H54 (cell line): Measurements from ENCODE around the gene FAM171A1.
"Not testable (repeated sequence)": the region's sequence is repeated elsewhere in the genome, so short reads cannot be mapped to it uniquely, and the experiment has no call there.

Source experiments
- DNase-seq: peaks from one replicate; pipeline ENCODE4 v3.0.0; 2011; ENCODE audit warnings: low spot score, mixed read lengths; ENCODE audit not compliant: insufficient read length
- FAIRE-seq: peaks from 3 replicates; lab custom pipeline; 2011; peaks lifted over from hg19 to GRCh38; lab: Jason Lieb, UNC
- POLR2A ChIP-seq: IDR thresholded peaks from 2 replicates; pipeline ENCODE4 v1.6.1; 2011; ENCODE audit warnings: low read depth, mild to moderate bottlenecking, low read length

Gene FAM171A1

DNA sequence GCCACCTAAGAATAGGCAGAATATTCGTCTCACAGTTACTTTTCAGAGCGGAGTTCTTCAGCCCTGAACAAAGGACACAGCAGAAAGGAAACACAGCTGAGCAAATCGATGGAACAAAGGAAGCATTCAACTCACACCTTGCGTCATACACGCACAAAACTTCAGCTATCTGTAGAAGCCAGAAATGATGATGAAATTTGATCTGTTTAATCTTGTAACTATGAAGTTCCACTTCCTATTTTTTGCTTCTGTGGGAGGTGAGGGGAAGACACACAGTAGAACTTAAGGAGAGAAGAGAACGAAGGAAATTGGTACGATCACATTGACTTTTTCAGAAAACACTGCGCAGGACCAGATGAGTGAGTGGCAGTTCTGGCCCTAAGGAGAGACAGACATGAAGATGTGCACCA, 26.2 kb downstream of the FAM171A1 start:
- DNase-seq = no peak
- TF ChIP-seq POLR2A = no peak
- FAIRE-seq = no peak

DNA sequence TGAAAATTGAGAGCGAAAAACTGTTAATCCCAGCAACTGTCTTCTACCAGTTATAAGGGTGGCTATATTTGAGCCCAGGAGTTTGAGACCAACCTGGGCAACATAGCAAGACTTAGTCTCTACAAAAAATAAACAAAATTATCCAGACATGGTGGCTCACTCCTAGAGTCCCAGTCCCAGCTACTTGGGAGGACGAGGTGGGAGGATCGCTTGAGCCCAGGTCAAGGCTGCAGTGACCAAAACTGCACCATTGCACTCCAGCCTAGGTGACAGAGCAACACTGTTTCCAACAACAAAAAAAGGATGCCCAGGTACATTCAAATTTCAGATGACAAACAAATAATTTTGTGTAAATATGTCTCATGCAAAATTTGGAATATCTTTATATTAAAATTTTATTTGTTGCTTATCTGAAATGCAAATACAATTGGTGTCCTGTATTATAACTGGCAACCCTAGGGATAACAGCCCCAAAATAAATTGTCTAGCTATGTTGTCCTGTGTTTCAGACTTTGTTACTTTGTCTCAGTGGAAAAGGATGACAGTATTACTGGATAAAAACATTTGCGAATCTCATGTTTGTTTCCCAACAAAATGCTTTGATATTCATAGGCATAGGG, 26.7 kb downstream of the FAM171A1 start:
- DNase-seq (no peak), FAIRE-seq (no peak)
- TF ChIP-seq POLR2A = no peak

DNA sequence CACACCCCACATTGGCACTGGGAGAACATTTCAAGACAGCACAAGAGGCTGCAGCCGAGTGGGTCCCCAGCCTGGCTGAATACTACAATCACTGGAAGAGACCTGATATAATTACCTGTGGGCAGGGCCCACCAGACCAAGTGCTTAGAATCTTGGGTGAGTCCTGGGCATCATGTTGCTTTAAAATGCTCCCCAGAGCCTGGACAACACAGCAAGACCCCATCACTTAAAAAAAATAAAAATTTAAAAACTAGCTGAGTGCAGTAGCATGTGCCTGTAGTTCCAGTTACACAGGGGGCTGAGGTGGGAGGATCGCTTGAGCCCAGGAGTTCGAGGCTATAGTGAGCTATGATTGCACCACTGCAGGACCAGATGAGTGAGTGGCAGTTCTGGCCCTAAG, 28.1 kb downstream of the FAM171A1 start:
- DNase-seq = no peak
- FAIRE-seq = no peak
- TF ChIP-seq POLR2A = no peak

DNA sequence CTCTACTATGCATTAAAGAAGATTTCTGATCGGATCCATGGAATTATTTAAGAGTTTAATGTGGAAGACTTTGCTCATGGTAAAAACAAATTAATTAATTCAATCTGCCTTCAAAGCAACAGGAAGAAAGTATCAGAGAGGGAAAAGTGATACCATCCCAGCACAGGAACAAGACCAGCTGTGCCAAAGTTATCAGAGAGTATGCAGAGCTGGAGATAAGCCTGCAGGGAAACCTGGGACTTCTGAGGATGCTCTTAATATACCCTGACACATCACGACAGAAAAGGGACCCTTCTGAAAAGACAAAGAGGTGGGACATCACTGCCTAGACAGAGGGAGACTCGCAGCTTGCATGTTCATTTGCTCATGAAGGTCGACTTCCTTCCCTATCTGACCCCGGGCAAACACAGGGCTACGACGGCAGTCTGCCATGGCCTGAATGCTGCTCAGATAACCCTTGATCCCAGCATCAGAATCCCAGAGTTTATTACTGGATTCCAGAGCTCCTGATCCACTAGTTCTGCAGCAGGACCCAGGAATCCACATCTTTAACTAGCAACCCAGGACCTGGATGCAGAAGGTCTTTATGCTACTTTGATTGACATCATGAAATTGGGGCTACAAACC, 29.5 kb downstream of the FAM171A1 start:
- FAIRE-seq = no peak
- no peak for DNase-seq
- TF ChIP-seq POLR2A = no peak

DNA sequence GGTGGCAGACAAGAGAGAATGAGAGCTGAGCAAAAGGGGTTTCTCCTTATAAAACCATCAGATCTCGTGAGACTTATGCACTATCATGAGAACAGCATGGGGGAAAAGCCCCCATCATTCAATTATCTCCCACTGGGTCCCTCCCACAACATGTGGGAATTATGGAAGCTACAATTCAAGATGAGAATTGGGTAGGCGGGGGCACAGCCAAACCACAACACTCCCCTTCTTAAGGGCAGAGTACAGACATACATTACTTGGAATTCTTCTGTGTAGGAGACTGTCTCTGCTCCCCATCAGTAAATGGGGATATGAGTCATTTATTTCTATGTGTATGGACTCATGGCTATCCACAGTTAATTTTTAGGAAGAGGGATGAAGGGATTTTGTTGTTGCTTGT, 31.2 kb downstream of the FAM171A1 start:
- DNase-seq = no peak
- no peak for FAIRE-seq
- TF ChIP-seq POLR2A = no peak

DNA sequence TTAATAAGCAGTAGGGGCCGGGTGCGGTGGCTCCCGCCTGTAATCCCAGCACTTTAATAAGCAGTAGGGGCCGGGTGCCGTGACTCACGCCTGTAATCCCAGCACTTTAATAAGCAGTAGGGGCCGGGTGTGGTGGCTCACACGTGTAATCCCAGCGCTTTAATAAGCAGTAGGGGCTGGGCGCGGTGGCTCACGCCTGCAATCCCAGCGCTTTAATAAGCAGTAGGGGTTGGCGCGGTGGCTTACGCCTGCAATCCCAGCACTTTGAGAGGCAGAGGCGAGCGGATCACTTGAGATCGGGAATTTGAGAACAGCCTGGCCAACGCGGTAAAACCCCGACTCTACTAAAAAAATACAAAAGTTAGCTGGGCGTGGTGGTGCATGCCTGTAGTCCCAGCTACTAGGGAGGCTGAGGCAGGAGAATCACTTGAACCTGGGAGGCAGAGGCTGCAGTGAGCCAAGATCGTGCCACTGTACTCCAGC, 33.6 kb downstream of the FAM171A1 start:
- not testable (repeated sequence) for DNase-seq, FAIRE-seq

DNA sequence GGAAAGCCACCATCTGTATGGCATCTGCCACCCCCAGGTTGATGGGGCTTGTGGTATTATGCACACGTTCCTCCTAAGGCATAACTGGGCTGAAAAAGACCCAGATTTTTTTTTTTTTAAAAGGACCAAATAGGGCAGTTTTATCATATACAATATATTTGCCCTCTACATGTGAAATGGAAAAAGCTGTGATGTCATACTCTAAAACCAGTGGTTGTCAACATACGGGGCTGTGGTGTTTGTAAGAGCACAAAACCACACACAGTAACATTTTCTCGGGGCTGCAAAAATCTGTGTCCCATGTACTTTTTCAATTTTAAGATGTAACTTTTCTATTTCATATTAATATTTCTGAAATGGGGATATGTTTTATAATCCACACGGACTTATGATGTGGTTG, 34.9 kb downstream of the FAM171A1 start:
- TF ChIP-seq POLR2A = no peak
- FAIRE-seq = no peak
- no peak for DNase-seq

DNA sequence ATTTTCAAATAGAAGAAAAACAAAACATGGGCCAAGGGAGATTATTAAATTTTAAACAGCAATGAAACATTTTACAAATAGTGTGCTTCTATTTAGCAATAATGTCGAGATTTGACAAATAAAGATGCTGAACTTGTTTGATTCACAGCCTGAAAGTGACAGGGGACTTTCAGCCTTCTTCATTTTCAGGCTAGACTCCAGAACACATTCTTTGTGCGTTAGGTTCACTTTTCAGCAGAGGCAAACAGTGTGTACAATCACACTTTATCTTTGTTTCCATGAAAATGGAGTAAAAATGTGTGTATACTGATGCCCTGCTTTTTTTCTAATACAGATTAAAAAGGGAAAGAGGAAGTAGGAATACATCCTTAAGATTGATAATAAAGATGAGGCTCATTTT, 35.6 kb downstream of the FAM171A1 start:
- no peak for DNase-seq
- FAIRE-seq = no peak
- TF ChIP-seq POLR2A = no peak

DNA sequence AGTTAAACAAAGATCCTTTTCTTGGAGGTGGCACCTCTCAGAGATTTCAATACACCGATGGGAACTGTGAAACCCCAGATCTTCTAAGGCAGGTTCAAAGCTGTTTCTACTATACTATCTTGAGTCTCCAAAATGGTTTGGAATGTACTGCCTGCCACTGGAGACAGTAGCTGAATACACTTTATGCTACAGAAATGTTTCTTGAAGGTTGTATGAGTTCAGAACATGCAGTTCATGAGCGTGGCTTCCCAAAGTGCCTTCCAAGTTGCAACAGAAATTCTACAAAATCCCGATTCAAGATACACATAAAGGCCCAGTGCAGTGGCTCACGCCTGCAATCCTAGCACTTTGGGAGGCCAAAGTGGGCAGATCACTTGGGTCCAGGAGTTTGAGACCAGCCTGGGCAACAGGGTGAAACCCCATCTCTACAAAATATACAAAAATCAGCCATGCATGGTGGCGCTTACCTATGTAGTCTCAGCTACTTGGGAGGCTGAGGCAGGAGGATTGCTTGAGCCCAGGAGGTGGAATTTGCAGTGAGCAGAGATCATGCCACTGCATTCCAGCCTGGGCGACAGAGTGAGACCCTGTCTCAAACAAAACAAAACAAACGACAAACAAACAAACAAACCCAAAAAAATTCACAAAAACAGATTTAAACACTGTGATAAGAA, 36.3 kb downstream of the FAM171A1 start:
- no peak for FAIRE-seq
- no peak for DNase-seq
- no peak for TF ChIP-seq POLR2A

DNA sequence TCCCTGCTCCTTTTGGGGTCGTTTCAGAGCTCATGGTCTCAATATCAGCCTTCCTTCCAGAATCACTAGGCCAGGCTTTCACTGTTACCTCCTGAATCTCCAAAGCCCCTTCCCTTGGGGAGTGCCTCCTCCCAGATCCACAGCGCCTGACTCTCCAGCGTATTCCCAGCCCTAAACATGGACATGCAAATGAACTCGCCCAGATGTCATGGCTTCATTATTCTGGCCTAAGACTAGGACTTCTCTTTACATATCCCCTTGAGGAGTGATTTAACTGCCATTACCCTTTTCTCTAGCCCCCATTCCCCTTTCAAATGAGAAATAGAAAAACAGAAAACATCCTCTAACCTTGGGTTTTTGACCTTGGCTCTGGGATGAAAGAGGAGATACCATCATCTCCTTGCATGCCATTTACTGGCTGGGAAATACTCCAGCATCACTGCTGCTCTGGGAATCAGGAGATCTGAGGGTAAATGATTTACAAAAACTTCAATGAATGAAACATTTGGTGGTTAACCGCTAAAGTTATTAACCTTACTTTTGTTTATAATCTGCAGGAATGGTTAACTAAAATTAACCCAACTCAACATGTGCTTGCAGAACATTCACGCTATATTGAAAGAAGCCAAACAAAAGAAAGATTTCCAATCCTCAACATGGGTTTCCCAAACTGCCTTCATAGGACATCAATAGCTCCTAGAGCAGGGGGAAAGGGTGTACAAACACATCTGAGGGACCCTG, 37.0 kb downstream of the FAM171A1 start:
- DNase-seq (no peak), FAIRE-seq (no peak)
- TF ChIP-seq POLR2A = no peak

DNA sequence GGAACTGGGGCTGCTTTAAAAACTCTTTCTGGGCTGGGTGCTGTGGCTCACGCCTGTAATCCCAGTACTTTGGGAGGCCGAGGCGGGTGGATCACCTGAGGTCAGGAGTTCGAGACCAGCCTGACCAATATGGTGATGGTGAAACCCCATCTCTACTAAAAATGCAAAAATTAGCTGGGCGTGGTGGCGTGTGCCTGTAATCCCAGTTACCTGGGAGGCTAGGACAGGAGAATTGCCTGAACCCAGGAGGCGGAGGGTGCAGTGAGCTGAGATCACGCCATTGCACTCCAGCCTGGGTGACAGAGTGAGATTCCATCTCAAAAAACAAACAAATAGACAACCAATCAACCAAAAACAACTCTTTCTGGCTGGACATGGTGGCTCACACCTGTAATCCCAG, 37.9 kb downstream of the FAM171A1 start:
- not testable (repeated sequence) for FAIRE-seq, DNase-seq

DNA sequence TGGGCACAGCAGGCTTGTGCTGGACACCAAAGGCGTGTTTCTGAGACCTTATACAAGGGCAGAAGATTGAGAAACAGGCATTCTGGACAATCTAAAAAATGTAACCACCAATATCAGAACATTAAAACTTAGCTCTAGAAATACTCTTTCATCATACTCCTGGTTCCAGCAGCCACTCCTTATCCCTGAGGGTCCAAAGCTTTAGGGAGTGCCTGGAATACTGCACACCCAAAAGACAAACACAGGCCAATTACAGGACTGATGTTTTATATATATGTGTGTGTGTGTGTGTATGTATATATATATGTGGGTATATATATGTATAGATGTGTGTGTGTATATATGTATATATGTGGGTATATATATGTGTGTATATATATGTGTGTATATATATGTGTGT, 39.6 kb downstream of the FAM171A1 start:
- no peak for TF ChIP-seq POLR2A
- no peak for FAIRE-seq
- DNase-seq = no peak

DNA sequence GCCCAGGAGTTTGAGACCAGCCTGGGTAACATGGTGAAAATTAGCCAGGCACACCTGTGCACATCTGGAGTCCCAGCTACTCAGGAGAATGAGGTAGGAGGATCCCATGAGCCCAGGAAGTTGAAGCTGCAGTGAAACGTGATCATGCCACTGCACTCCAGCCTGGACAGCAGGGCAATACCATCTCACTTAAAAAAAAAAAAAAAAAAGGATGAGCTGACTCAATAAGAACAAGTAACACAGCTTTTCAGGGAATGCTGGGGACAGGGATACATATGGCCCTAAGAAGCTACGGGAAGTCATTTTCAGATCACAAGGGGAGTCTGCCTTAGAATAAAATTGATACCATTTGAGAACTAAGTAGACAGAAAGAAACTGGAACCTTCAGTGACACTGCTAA, 41.7 kb downstream of the FAM171A1 start:
- FAIRE-seq (no peak), DNase-seq (no peak)
- no peak for TF ChIP-seq POLR2A

DNA sequence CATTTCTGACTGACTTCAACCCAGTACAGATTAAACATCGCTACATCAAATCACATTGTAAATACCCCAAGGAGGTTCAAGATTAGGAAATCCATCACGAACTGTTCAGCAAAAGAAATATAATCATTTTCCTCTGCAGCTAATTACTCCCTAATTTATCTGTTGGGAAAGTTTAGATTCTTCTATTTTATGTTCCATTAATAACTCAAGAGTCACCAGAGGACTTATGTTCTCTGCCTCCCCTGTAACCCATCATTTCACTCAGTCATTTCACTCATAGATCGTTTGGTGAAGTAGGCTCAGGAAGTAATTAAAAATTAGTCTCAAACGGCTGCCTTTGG, 45.2 kb downstream of the FAM171A1 start:
- no peak for TF ChIP-seq POLR2A
- FAIRE-seq (no peak), DNase-seq (no peak)
